Measurements from ENCODE around the gene PDE5A.
"Not testable (repeated sequence)": the region's sequence is repeated elsewhere in the genome, so short reads cannot be mapped to it uniquely, and the experiment has no call there.

PDE5A gene

GRCh38 chr4:119454491-119455270 lies 173.9 kb downstream of the PDE5A start:
- DNase-seq (ENCODE audit: low read depth) = peak; percentile 90
- TF ChIP-seq CTCF (IDR thresholded peaks at IDR 0.05; ENCODE audit: low read depth, low read length, missing control alignments) = peak; percentile 7
- peak overlapping the region; percentile 62 for H3K4me3 ChIP-seq (ENCODE audit: low read depth, low read length)
- in situ Hi-C loops (cut with HindIII; ENCODE audit: low sequenced_read_pairs) = not testable (repeated sequence)

- DNase-seq (ENCODE audit: low read depth); in situ Hi-C loops (cut with HindIII; ENCODE audit: low sequenced_read_pairs): not testable (repeated sequence)
- peak overlapping the region; percentile 62 for H3K4me3 ChIP-seq (ENCODE audit: low read depth, low read length)
Observed at GRCh38 chr4:119454151-119454490, 174.5 kb downstream of the PDE5A start.

GRCh38 chr4:119453286-119453685 lies 175.3 kb downstream of the PDE5A start:
- H3K4me3 ChIP-seq (ENCODE audit: low read depth, low read length); DNase-seq (ENCODE audit: low read depth); in situ Hi-C loops (cut with HindIII; ENCODE audit: low sequenced_read_pairs): not testable (repeated sequence)

GRCh38 chr4:119449851-119450250 lies 178.8 kb downstream of the PDE5A start:
- in situ Hi-C loops (cut with HindIII; ENCODE audit: low sequenced_read_pairs); DNase-seq (ENCODE audit: low read depth); H3K4me3 ChIP-seq (ENCODE audit: low read depth, low read length): not testable (repeated sequence)
